ENCODE measurements around the gene NR1H4.

NR1H4 gene

GRCh38 chr12:100437038-100437841, 36.4 kb upstream of the NR1H4 start:
- in situ Hi-C loops (cut with HindIII; ENCODE audit: low sequenced_read_pairs) = no loop called here
- H3K4me3 ChIP-seq (ENCODE audit: low read depth, low read length) = no peak overlapping the region
- TF ChIP-seq CTCF (IDR thresholded peaks at IDR 0.05; ENCODE audit: low read depth, low read length, missing control alignments) = no peak
- no peak for DNase-seq (ENCODE audit: low read depth)

DNA sequence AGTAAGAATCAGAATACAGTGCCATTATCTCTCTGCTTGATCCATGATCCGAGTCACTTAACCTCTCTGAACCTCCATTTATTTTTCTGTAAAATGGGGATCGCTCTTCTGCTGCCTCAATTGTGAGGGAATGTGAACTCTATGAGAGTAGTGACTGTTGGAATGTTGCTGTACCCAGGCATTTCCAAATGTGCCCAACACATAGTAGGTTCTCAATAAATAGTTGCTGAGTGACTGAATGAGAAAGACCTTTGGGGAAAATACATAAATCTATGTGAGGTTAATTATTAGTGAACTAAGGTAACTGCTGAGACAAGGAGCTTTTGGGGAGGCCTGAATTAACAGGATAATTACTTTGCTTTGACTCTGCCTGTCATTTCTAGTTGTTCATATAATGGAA, 33.9 kb upstream of the NR1H4 start:
- in situ Hi-C loops (cut with HindIII; ENCODE audit: low sequenced_read_pairs) = no loop called here
- H3K4me3 ChIP-seq (ENCODE audit: low read depth, low read length) = no peak overlapping the region
- DNase-seq (ENCODE audit: low read depth) = no peak
- TF ChIP-seq CTCF (IDR thresholded peaks at IDR 0.05; ENCODE audit: low read depth, low read length, missing control alignments) = no peak

- TF ChIP-seq CTCF (IDR thresholded peaks at IDR 0.05; ENCODE audit: low read depth, low read length, missing control alignments) = no peak
- H3K4me3 ChIP-seq (ENCODE audit: low read depth, low read length) = no peak overlapping the region
- in situ Hi-C loops (cut with HindIII; ENCODE audit: low sequenced_read_pairs) = no loop called here
- no peak for DNase-seq (ENCODE audit: low read depth)
Observed at GRCh38 chr12:100442403-100442802, 31.3 kb upstream of the NR1H4 start.

DNA sequence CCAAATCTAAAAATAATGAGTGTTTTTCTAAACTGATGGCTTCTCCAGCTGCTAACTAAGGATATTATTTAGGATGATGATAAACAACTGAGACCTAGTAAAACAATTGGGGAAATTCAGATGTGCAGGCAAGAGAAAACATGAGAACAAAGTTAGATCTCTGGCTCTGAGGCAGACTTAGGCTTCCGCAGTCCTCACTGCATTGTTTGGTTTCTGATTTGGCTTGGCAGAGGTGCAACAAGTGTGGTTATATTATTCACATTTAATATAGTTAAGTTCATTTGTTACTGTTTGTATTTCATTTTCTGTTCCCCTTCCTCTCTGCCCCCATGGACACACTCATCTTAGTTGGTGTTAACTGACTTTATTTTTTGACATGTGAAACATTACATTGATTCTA, 30.2 kb upstream of the NR1H4 start:
- H3K4me3 ChIP-seq (ENCODE audit: low read depth, low read length) = no peak overlapping the region
- in situ Hi-C loops (cut with HindIII; ENCODE audit: low sequenced_read_pairs) = no loop called here
- TF ChIP-seq CTCF (IDR thresholded peaks at IDR 0.05; ENCODE audit: low read depth, low read length, missing control alignments) = no peak
- DNase-seq (ENCODE audit: low read depth) = no peak

- TF ChIP-seq CTCF (IDR thresholded peaks at IDR 0.05; ENCODE audit: low read depth, low read length, missing control alignments) = no peak
- no peak for DNase-seq (ENCODE audit: low read depth)
- H3K4me3 ChIP-seq (ENCODE audit: low read depth, low read length) = no peak overlapping the region
- in situ Hi-C loops (cut with HindIII; ENCODE audit: low sequenced_read_pairs) = no loop called here
Observed at GRCh38 chr12:100445081-100445481, 28.6 kb upstream of the NR1H4 start.

GRCh38 chr12:100447381-100447780, 26.3 kb upstream of the NR1H4 start:
- H3K4me3 ChIP-seq (ENCODE audit: low read depth, low read length) = no peak overlapping the region
- TF ChIP-seq CTCF (IDR thresholded peaks at IDR 0.05; ENCODE audit: low read depth, low read length, missing control alignments) = no peak
- in situ Hi-C loops (cut with HindIII; ENCODE audit: low sequenced_read_pairs) = no loop called here
- no peak for DNase-seq (ENCODE audit: low read depth)

All from astrocyte of the cerebellum (primary cell).